Activated CD4-positive, alpha-beta memory T cell treated with anti-CD3 and anti-CD28 coated beads for 36 hours (primary cell): Measurements from ENCODE around the gene KIAA0930. TPM values are rescaled to one million over a fixed set of nuclear protein-coding genes. Genes with fewer than 3 reads are reported as not detected.
"Not testable (repeated sequence)": the region's sequence is repeated elsewhere in the genome, so short reads cannot be mapped to it uniquely, and the experiment has no call there.

Source experiments
- CTCF ChIA-PET: fragments of 350-600 bp; sonication (Branson Sonifier 250); formaldehyde crosslinking; loops from one replicate; lab custom pipeline; 2021; ENCODE audit warnings: antibody characterized with exemption, inconsistent platforms; lab: Charles Lee
- POLR2A ChIA-PET: fragments of 350-600 bp; sonication (Branson Sonifier 250); formaldehyde crosslinking; loops from one replicate; lab custom pipeline; 2021; ENCODE audit warnings: antibody characterized with exemption; lab: Charles Lee
- DNase-seq: peaks from one replicate; pipeline ENCODE4 v3.0.0-alpha.2; 2020
- H3K27ac Mint-ChIP-seq: one replicate; pipeline ENCODE4 v1.8.0; 2021; ENCODE audit warnings: mixed read lengths
- H3K27me3 Mint-ChIP-seq: one replicate; pipeline ENCODE4 v1.8.0; 2021; ENCODE audit warnings: mixed read lengths
- H3K36me3 Mint-ChIP-seq: one replicate; pipeline ENCODE4 v1.8.0; 2021; ENCODE audit warnings: mixed read lengths
- H3K4me1 Mint-ChIP-seq: one replicate; pipeline ENCODE4 v1.8.0; 2021; ENCODE audit warnings: low read depth, mixed read lengths
- H3K4me3 Mint-ChIP-seq: one replicate; pipeline ENCODE4 v1.8.0; 2021; ENCODE audit warnings: mild to moderate bottlenecking, mixed read lengths
- H3K9me3 Mint-ChIP-seq: one replicate; pipeline ENCODE4 v1.8.0; 2021; ENCODE audit warnings: mixed read lengths
- intact Hi-C: fragments of 100-400 bp; cut with micrococcal nuclease; formaldehyde crosslinking; loops from one replicate; pipeline ENCODE4 v1.15.1; 2023
- total RNA-seq, 2 experiments: library from RNA; stranded (reverse); gene quantifications; one replicate each; pipeline ENCODE4 v1.2.3, GENCODE V29; 2021

KIAA0930 gene
- total RNA-seq: 10 to 100 TPM; 31.1 to 31.9 TPM

DNA sequence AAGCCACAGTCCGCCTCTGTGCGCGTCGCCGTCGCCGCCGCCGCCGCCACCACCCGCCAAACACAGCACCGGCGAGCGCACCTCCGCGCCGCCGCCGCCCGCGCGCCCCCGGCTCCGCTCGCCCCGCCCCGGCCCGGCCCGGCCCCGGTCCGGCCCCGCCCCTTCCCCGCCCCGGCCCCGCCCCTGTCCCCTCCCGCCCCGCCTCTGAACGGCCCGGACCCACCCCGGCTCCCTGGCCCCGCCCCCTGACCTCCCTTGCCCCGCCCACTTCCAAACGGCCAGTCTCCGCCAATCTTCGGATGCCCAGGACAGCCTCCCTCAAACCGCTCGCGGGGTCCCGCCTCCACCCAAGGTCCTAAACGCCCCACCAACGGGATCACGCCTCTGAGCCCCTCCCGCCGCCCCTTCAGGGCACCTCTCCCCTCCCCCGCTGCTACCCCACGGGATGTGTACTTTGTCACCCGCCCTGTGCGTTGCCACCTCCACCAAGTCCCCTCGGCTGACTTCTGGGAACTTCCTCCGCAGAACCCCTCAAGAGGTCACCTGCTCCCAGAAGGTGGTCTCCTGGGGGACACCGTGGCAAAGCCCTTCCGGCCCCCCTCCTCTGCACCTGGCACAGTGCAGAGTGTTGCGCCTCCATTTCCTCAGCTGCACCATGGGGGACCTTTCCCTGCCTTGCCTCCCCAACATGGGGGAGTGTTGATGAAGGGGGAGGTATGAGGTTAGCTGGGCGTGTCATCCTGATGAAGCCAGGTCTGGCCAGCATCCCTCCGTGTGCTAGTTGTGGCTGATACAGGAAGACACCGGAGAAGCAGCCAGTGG lies at the start of gene KIAA0930:
Gene KIAA0930 (minus strand): TSS at position 85 of the 822 bp plus-strand sequence. CDS start 191 bp downstream, outside the sequence.
- no peaks in the 10 kb centered on the region for H3K9me3 Mint-ChIP-seq
- H3K4me3 Mint-ChIP-seq: peak within 1 kb of the TSS; percentile 84
- H3K27ac Mint-ChIP-seq: peak within 1 kb of the TSS; percentile 66
- no peaks in the 10 kb centered on the region for H3K27me3 Mint-ChIP-seq
- POLR2A ChIA-PET: no interaction called here
- CTCF ChIA-PET: no interaction called here
- intact Hi-C loops: loop anchor here (2.0 to 5.0 kb wide), 2 partner anchors 64 to 68 kb away; partner anchors contain the start of gene FAM118A
- peaks cover 26% of the 10 kb centered on the region for H3K4me1 Mint-ChIP-seq
- peaks cover 2% of the 10 kb centered on the region for H3K36me3 Mint-ChIP-seq
- peak; percentile 90 for DNase-seq

DNA sequence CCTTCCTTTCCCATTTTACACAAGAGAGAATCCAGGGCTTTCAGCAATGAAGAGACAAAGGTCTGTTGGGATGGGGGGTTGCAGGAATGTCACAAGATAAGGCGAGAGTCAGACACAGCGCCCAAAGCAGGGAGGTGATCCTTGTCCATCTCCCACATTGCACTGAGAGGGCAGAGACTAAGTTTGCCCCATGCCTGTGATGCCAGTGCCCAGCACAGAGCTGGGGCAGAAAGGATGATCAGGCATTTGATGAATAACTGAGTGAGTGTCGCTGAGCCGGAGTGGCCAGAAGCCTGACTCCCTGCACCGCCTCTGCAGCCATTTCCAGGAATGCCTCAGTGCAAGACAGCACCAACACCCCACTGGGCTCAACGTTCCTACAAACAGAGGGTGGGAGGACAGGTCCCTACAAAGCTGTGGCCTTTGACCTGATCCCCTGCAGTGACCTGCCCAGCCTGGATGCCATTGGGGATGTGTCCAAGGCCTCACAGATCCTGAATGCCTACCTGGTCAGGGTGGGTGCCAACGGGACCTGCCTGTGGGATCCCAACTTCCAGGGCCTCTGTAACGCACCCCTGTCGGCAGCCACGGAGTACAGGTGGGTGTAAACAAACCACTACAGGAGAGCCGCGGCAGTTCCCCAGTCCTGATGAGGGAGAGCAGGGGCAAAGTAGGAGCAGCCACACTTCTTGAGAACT lies 46.3 kb upstream of the KIAA0930 start:
- peaks cover 9% of the 10 kb centered on the region for H3K27me3 Mint-ChIP-seq
- DNase-seq: no peak
- ChIA-PET CTCF (no interaction called here), POLR2A (no interaction called here)
- no peaks in the 10 kb centered on the region for H3K36me3 Mint-ChIP-seq
- H3K27ac Mint-ChIP-seq: no peak overlapping the region
- H3K4me3 Mint-ChIP-seq: no peak overlapping the region
- H3K9me3 Mint-ChIP-seq: no peaks in the 10 kb centered on the region
- no peaks in the 10 kb centered on the region for H3K4me1 Mint-ChIP-seq
- intact Hi-C loops: no loop called here

DNA sequence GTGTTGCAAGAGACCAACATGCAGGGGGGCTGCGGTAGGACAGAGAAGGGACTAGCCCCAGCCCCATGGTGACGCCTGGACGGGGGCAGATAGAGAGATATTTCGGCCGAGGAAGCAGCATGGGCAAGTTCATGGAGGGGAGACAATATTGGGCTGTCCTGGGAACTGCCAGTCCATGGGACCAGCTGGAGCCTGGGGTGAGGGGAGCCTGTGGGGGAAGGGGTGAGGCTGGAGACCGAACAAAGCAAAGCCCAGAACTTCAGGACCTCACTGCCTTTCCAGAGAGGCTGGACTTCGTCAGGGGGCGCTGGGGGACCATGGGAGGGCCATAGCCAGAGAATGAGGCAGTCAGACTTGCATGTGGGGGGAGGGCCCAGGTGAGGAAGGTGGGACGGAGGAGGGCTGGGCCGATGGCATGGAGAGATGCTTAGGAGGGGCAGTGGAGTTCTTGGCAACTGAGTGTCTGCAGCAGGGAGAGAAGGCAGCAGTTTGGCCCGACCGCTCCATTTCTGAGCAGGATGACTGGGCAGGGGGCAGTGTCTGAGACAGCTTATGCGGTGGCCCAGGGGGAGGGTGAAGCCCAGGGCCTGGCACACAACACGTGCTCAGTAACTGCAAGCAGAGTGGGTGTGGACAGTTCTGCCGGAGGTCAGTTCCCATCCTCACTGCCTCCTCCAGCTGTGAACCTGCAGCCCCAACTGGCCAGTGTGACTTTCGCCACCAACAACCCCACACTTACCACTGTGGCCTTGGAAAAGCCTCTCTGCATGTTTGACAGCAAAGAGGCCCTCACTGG lies 44.8 kb upstream of the KIAA0930 start:
- Mint-ChIP-seq H3K27me3 (peaks cover 9% of the 10 kb centered on the region), H3K36me3 (no peaks in the 10 kb centered on the region), H3K27ac (no peak overlapping the region), H3K4me1 (no peaks in the 10 kb centered on the region), H3K9me3 (no peaks in the 10 kb centered on the region), H3K4me3 (no peak overlapping the region)
- no peak for DNase-seq
- intact Hi-C loops: no loop called here
- POLR2A ChIA-PET: no interaction called here
- CTCF ChIA-PET: no interaction called here

- CTCF ChIA-PET: no interaction called here
- Mint-ChIP-seq H3K4me3 (no peak within 1 kb of the TSS), H3K4me1 (peaks cover 5% of the 10 kb centered on the region), H3K27ac (no peak within 1 kb of the TSS), H3K36me3 (no peaks in the 10 kb centered on the region), H3K27me3 (peaks cover 9% of the 10 kb centered on the region), H3K9me3 (no peaks in the 10 kb centered on the region)
- intact Hi-C loops: no loop called here
- POLR2A ChIA-PET: no interaction called here
- peak; percentile 70 for DNase-seq
Observed at GRCh38 chr22:45284705-45285262, 44.1 kb upstream of the KIAA0930 start, which contains the start of gene UPK3A. UPK3A (plus strand) TSS chr22:45284949; CDS start chr22:45285014, 65 bp downstream.

DNA sequence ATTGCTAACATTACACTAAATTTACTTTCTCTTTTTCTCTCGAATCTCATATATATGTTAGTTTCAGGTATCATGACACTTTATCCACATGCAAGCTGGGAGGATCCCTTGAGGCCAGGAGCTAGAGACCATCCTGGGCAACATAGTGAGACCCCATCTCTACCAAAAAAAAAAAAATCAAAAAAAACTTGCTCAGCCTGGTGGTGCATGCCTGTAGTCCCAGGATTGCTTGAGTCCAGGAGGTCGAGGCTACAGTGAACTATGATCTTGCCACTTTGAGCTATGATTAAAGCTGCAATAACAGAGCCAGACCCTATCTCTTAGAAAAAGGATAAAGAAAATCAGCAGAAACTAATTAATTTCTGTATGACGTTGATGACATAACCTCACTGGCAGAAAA lies 40.3 kb upstream of the KIAA0930 start:
- Mint-ChIP-seq H3K4me1 (peaks cover 5% of the 10 kb centered on the region), H3K4me3 (no peak overlapping the region), H3K27ac (no peak overlapping the region), H3K36me3 (no peaks in the 10 kb centered on the region), H3K27me3 (peaks cover 7% of the 10 kb centered on the region), H3K9me3 (no peaks in the 10 kb centered on the region)
- ChIA-PET POLR2A (no interaction called here), CTCF (no interaction called here)
- intact Hi-C loops: no loop called here
- no peak for DNase-seq

DNA sequence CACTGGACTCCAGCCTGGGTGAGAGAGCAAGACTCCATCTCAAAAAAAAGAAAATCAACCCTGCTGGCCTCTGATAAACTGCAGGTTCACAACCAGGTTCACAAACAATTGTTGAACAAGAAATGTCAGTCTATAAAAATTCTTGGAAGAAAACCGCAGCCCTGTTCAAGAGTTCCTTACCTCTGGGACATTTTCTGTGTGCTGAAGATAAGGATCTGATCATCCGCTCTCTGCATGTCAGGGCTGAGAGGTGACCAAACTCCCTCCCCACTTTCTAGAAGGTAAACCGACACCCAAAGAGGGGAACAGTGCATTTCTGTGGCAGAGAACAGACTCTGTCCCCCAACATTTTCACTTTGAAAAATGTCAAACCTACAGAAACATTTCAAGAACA lies 39.9 kb upstream of the KIAA0930 start:
- H3K4me1 Mint-ChIP-seq: peaks cover 5% of the 10 kb centered on the region
- ChIA-PET POLR2A (no interaction called here), CTCF (no interaction called here)
- DNase-seq: no peak
- H3K27me3 Mint-ChIP-seq: peaks cover 7% of the 10 kb centered on the region
- no peak overlapping the region for H3K27ac Mint-ChIP-seq
- H3K9me3 Mint-ChIP-seq: no peaks in the 10 kb centered on the region
- no peak overlapping the region for H3K4me3 Mint-ChIP-seq
- intact Hi-C loops: no loop called here
- H3K36me3 Mint-ChIP-seq: no peaks in the 10 kb centered on the region

DNA sequence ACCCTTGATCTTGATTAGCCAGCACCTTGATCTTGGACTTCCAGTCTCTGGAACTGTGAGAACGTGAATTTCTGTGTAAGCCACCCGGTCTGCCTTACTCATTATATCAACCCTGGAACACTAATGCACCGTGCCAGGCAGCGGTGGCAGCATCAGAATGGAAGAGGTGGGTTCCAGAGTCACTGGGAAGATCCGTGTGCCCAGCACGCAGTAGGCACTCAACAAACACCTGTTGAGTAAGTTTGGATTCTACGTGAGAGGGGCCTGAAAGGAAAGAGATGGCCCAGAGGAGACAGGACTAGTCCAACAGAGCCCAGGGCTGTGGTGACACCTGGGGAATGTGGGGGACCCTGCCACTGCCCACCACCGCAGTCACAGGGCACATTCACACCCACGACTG lies 37.4 kb upstream of the KIAA0930 start:
- no peaks in the 10 kb centered on the region for H3K36me3 Mint-ChIP-seq
- ChIA-PET CTCF (no interaction called here), POLR2A (no interaction called here)
- H3K4me1 Mint-ChIP-seq: peaks cover 5% of the 10 kb centered on the region
- intact Hi-C loops: no loop called here
- no peak overlapping the region for H3K27ac Mint-ChIP-seq
- no peak for DNase-seq
- H3K9me3 Mint-ChIP-seq: no peaks in the 10 kb centered on the region
- H3K27me3 Mint-ChIP-seq: peaks cover 2% of the 10 kb centered on the region
- H3K4me3 Mint-ChIP-seq: no peak overlapping the region

DNA sequence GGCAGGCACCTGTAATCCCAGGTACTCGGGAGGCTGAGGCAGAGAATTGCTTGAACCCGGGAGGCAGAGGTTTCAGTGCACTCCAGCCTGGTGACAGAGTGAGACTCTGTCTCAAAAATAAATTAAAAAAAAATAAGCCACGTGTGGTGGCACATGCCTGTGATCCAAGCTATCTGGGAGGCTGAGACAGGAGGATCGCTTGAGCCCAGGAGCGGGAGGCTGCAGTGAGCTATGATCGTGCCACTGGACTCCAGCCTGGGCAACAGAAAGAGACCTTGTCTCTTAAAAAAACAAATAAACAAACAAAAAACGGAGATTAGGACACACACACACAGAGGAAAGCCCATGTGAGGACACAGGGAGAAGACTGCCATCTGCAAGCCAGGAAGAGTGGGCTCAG lies 37.0 kb upstream of the KIAA0930 start:
- intact Hi-C loops, H3K27me3 Mint-ChIP-seq, CTCF ChIA-PET, H3K36me3 Mint-ChIP-seq, POLR2A ChIA-PET, DNase-seq, H3K9me3 Mint-ChIP-seq, H3K4me1 Mint-ChIP-seq, H3K27ac Mint-ChIP-seq, H3K4me3 Mint-ChIP-seq: not testable (repeated sequence)

GRCh38 chr22:45276507-45277105 lies 35.9 kb upstream of the KIAA0930 start:
- no peaks in the 10 kb centered on the region for H3K36me3 Mint-ChIP-seq
- ChIA-PET CTCF (no interaction called here), POLR2A (no interaction called here)
- H3K9me3 Mint-ChIP-seq: no peaks in the 10 kb centered on the region
- intact Hi-C loops: no loop called here
- H3K27me3 Mint-ChIP-seq: peaks cover 2% of the 10 kb centered on the region
- H3K4me3 Mint-ChIP-seq: no peak overlapping the region
- H3K4me1 Mint-ChIP-seq: peaks cover 5% of the 10 kb centered on the region
- H3K27ac Mint-ChIP-seq: no peak overlapping the region
- no peak for DNase-seq

DNA sequence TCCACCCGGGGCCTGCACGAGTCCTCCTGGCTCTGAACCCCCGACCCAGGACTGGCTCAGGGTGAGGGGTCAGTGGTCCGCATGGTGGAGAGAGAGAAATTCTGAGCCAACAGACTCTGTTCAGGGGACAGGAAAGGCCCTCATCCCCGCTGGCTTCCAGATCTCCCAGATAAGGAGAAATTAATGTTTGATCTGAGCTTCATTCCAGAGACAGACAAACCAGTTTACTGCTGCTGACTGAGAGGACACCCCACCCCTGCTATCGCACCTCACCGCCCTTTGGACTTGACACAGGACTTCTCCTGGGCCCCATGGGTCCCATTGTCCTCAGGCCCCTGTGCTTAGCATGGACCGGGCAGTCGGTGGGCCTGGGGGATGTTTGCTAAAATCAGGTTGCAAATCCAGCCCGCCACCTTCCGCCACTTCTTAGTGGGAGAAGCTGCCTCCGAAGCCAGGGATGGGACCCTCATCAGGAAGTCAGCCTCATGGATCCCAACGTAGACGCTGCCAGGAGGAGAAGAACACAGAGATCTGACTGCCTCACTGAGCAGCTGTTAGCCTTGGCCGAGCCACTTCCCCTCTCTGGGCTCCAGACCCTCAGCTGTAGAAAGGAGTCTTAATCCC lies 32.9 kb upstream of the KIAA0930 start:
- Mint-ChIP-seq H3K27ac (no peak overlapping the region), H3K27me3 (peaks cover 13% of the 10 kb centered on the region), H3K4me1 (peaks cover 6% of the 10 kb centered on the region), H3K36me3 (no peaks in the 10 kb centered on the region), H3K4me3 (no peak overlapping the region), H3K9me3 (no peaks in the 10 kb centered on the region)
- ChIA-PET POLR2A (no interaction called here), CTCF (no interaction called here)
- no peak for DNase-seq
- intact Hi-C loops: no loop called here

GRCh38 chr22:45272498-45272897 lies 31.8 kb upstream of the KIAA0930 start:
- CTCF ChIA-PET: interaction anchor here (0.6 to 0.9 kb wide), 3 partner anchors 162 to 1126 kb away, joined by 3 read pairs; no protein-coding TSS in a partner anchor
- no peak for DNase-seq
- Mint-ChIP-seq H3K4me1 (peaks cover 6% of the 10 kb centered on the region), H3K27me3 (peaks cover 13% of the 10 kb centered on the region), H3K4me3 (no peak overlapping the region), H3K36me3 (no peaks in the 10 kb centered on the region), H3K27ac (no peak overlapping the region), H3K9me3 (no peaks in the 10 kb centered on the region)
- intact Hi-C loops: no loop called here
- POLR2A ChIA-PET: no interaction called here
